PC-3 (cell line): Measurements from ENCODE around the gene SFXN2.
"Not testable (repeated sequence)": the region's sequence is repeated elsewhere in the genome, so short reads cannot be mapped to it uniquely, and the experiment has no call there.

Source experiments
- CTCF ChIP-seq: fragments of 300-600 bp; sonication (generic); conservative IDR thresholded peaks from 2 replicates; pipeline ENCODE4 v1.5.1; 2017; ENCODE audit warnings: antibody characterized with exemption, low read depth, mild to moderate bottlenecking, low read length
- EZH2phosphoT487 ChIP-seq: fragments of 300-600 bp; sonication (generic); IDR thresholded peaks from 2 replicates; pipeline ENCODE4 v1.6.1; 2018; ENCODE audit warnings: mild to moderate bottlenecking, antibody characterized with exemption, low read length, borderline replicate concordance

- not testable (repeated sequence) for TF ChIP-seq CTCF, EZH2phosphoT487
These were observed 47.0 kb upstream of the SFXN2 start for GRCh38 chr10:102667411-102667810.
